Gastrocnemius medialis (tissue), 4 donors: ENCODE results near the gene LENEP. TPM values are rescaled to one million over a fixed set of nuclear protein-coding genes. Genes with fewer than 3 reads are reported as not detected.

ENCODE experiments used
- ATAC-seq, 2 donors: fragments of 150-250 bp; one replicate each; pipeline ENCODE4 v1.9.1; 2016
- DNase-seq, 2 donors: peaks; one replicate each; pipeline ENCODE4 v3.0.0-alpha.2; 2019
- H3K27ac ChIP-seq, 4 donors: fragments of 200-600 bp; sonication (generic); 1 replicate in 1 of 4; 2 replicates in 3 of 4; pipeline ENCODE4 v1.5.1; 2016 to 2018; ENCODE audit warnings: mild to moderate bottlenecking in 2 of 4, moderate library complexity in 1 of 4
- H3K27me3 ChIP-seq, 3 donors: fragments of 200-600 bp; sonication (generic) in 2 of 3; 1 replicate in 1 of 3; 2 replicates in 2 of 3; pipeline versions ENCODE4 v1.5.1 to v1.6.0; 2016 to 2019; ENCODE audit warnings: mild to moderate bottlenecking in 1 of 3, moderate library complexity in 1 of 3
- H3K36me3 ChIP-seq, 2 donors: fragments of 200-600 bp; sonication (generic) in 1 of 2; one replicate each; pipeline ENCODE4 v1.5.1; 2017 to 2018
- H3K4me1 ChIP-seq, 2 donors: fragments of 200-600 bp; sonication (generic) in 1 of 2; one replicate each; pipeline ENCODE4 v1.5.1; 2016 to 2017; ENCODE audit warnings: mild to moderate bottlenecking in 2 of 2
- H3K4me3 ChIP-seq, 4 donors: fragments of 200-600 bp; sonication (generic) in 3 of 4; 1 replicate in 1 of 4; 2 replicates in 3 of 4; pipeline ENCODE4 v1.5.1; 2016 to 2019; ENCODE audit warnings: mild to moderate bottlenecking in 2 of 4
- H3K9me3 ChIP-seq, 3 donors: fragments of 200-600 bp; sonication (generic) in 2 of 3; 1 replicate in 1 of 3; 2 replicates in 2 of 3; pipeline ENCODE4 v1.5.1; 2016 to 2019
- CTCF ChIP-seq, 5 experiments: fragments of 450-650 bp in 3 of 5; fragments of 200-600 bp in 2 of 5; sonication (generic) in 2 of 5; IDR thresholded peaks in 4 of 5; conservative IDR thresholded peaks in 1 of 5; 1 replicate in 4 of 5; 2 replicates in 1 of 5; pipeline ENCODE4 v1.5.1; 2016 to 2019; ENCODE audit warnings: antibody characterized with exemption in 5 of 5, mild to moderate bottlenecking in 3 of 5, moderate library complexity in 3 of 5
- POLR2A ChIP-seq, 2 donors: fragments of 450-650 bp; IDR thresholded peaks; one replicate each; pipeline ENCODE4 v1.6.1; 2017; ENCODE audit warnings: antibody characterized with exemption in 2 of 2, mild to moderate bottlenecking in 2 of 2, moderate library complexity in 2 of 2
- in situ Hi-C, 4 donors: fragments of 200-750 bp; cut with MboI; loops; one replicate each; pipeline versions ENCODE4 v1.15.0 to v1.8.0; 2017; ENCODE audit warnings: low sequenced_read_pairs in 4 of 4
- intact Hi-C: fragments of 100-400 bp; cut with DNase I; formaldehyde crosslinking; loops from one replicate; pipeline ENCODE4 v1.15.1; 2023; ENCODE audit warnings: low total_unique reads
- total RNA-seq, 4 donors: library from RNA; depleted of rRNA; stranded (reverse); fragments of >200 nt; gene quantifications; one replicate each; pipeline versions ENCODE4 v1.1.0 to v1.2.3, GENCODE V29; 2016

Gene LENEP
- total RNA-seq, 4 donors from 2014 or later = not detected

DNA sequence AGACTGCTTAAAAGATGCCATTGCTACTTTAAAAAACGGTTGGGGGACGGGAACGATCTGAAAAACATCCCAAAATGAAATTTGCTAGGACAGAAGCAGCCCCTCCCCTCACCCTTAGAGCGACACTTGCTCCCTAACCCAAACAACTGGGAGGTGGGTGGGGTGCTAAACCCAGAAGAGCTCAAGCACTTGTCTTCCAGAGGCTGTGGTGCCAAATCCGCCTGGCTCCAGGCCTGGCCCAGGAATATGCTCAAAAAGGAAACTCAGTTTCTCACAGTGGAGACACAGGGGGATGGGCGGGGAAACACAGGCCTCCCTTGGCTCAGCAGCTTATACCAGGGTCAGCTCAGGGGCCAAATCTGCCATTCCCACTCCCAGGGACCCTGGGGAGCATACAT, 36.8 kb upstream of the LENEP start:
- in situ Hi-C loops (loop anchor here in 1 of 4 donors (25.0 kb wide), 1 partner anchor 106 kb away; the partner anchor contains the start of genes ADAM15 and EFNA4), intact Hi-C loops (loop anchor here (1.0 kb wide), 1 partner anchor 19 kb away; no protein-coding TSS in a partner anchor)
- Histone ChIP-seq H3K27me3 (no peaks in the 10 kb centered on the region), H3K36me3 (peaks cover 0 to 14% of the 10 kb centered on the region in 2 donors), H3K9me3 (no peaks in the 10 kb centered on the region), H3K27ac (peak overlapping the region; percentile 92 to 98 (median 94)), H3K4me1 (peaks cover 62 to 68% of the 10 kb centered on the region in 2 donors), H3K4me3 (peak overlapping the region; percentile 67 to 77 (median 69))
- peak; percentile 22 to 45 for ATAC-seq
- TF ChIP-seq CTCF (IDR thresholded peaks at IDR 0.05 in 4 of 5, conservative IDR thresholded peaks at IDR 0.05 in 1 of 5) (no peak), POLR2A (IDR thresholded peaks at IDR 0.05) (no peak)
- DNase-seq = peak; percentile 52 to 74

GRCh38 chr1:154957091-154957657, 36.2 kb upstream of the LENEP start:
- Histone ChIP-seq H3K4me3 (peak overlapping the region; percentile 67 to 77 (median 69)), H3K4me1 (peaks cover 57 to 65% of the 10 kb centered on the region in 2 donors), H3K36me3 (peaks cover 0 to 13% of the 10 kb centered on the region in 2 donors), H3K9me3 (no peaks in the 10 kb centered on the region), H3K27ac (peak overlapping the region; percentile 92 to 98 (median 94)), H3K27me3 (no peaks in the 10 kb centered on the region)
- intact Hi-C loops (no loop called here), in situ Hi-C loops (loop anchor here in 1 of 4 donors (25.0 kb wide), 1 partner anchor 105 kb away; the partner anchor contains the start of genes ADAM15 and EFNA4)
- no peak for TF ChIP-seq POLR2A (IDR thresholded peaks at IDR 0.05)
- no peak for TF ChIP-seq CTCF (IDR thresholded peaks at IDR 0.05 in 4 of 5, conservative IDR thresholded peaks at IDR 0.05 in 1 of 5)
- ATAC-seq (no peak), DNase-seq (no peak)

DNA sequence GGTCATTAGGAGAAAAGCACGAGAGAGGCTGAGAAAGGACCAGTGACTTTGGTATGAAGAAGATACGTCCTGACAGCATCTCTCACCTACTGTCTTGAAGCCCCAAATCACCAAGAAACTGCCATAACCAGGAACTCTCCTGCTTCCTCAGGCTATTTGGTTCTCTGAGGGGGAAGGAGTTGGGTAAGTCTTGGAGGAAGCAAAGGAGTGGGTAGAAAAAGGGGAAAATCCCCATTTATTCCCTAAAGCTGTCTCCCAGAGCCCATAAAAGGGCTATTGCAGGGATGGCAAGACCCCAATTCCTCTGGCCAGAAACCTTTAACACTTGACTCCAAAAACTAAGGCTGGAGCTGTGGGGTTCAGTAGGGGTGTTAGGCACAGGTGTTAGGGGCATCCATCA, 35.4 kb upstream of the LENEP start:
- TF ChIP-seq POLR2A (IDR thresholded peaks at IDR 0.05) (no peak), CTCF (IDR thresholded peaks at IDR 0.05 in 4 of 5, conservative IDR thresholded peaks at IDR 0.05 in 1 of 5) (no peak)
- peaks cover 0 to 16% of the 10 kb centered on the region in 2 donors for H3K36me3 ChIP-seq
- intact Hi-C loops = no loop called here
- H3K27me3 ChIP-seq = no peaks in the 10 kb centered on the region
- ATAC-seq = no peak
- in situ Hi-C loops = loop anchor here in 1 of 4 donors (25.0 kb wide), 1 partner anchor 104 kb away; the partner anchor contains the start of genes ADAM15 and EFNA4
- H3K4me3 ChIP-seq = no peak overlapping the region
- H3K4me1 ChIP-seq = peaks cover 57 to 65% of the 10 kb centered on the region in 2 donors
- no peak for DNase-seq
- peak overlapping the region; percentile 92 to 98 (median 94) for H3K27ac ChIP-seq
- H3K9me3 ChIP-seq = no peaks in the 10 kb centered on the region

- TF ChIP-seq POLR2A (IDR thresholded peaks at IDR 0.05) (no peak), CTCF (IDR thresholded peaks at IDR 0.05 in 4 of 5, conservative IDR thresholded peaks at IDR 0.05 in 1 of 5) (no peak)
- Histone ChIP-seq H3K4me1 (peaks cover 50 to 60% of the 10 kb centered on the region in 2 donors), H3K9me3 (no peaks in the 10 kb centered on the region), H3K27me3 (no peaks in the 10 kb centered on the region), H3K36me3 (peaks cover 4 to 24% of the 10 kb centered on the region in 2 donors), H3K27ac (peak overlapping the region; percentile 92 to 98 (median 94)), H3K4me3 (no peak overlapping the region)
- intact Hi-C loops = no loop called here
- DNase-seq (no peak), ATAC-seq (no peak)
- in situ Hi-C loops = loop anchor here in 1 of 4 donors (25.0 kb wide), 1 partner anchor 103 kb away; the partner anchor contains the start of genes ADAM15 and EFNA4
Observed at GRCh38 chr1:154958681-154959425, 34.5 kb upstream of the LENEP start.
